Central memory CD8-positive, alpha-beta T cell (primary cell): ENCODE results near the gene SLC25A38.
A peak's percentile ranks its signal among the peaks of the same experiment; 100 is the strongest.

ENCODE experiments used
- ATAC-seq: fragments of 150-1000 bp; cut with Tn5 transposase; replicated peaks from 2 replicates; pipeline ENCODE4 v1.10.0; 2022; ENCODE audit warnings: mild to moderate bottlenecking, moderate FRiP score, moderate number of reproducible peaks; ENCODE audit not compliant: poor library complexity, severe bottlenecking; ENCODE audit errors: extremely low read depth
- DNase-seq, 2 donors: peaks; one replicate each; pipeline ENCODE4 v3.0.0; 2021; ENCODE audit warnings: low spot score in 2 of 2
- H3K27ac Mint-ChIP-seq: one replicate; pipeline ENCODE4 v1.8.0; 2022; ENCODE audit warnings: low read depth, mild to moderate bottlenecking, moderate library complexity, mixed read lengths
- H3K27me3 Mint-ChIP-seq: one replicate; pipeline ENCODE4 v1.8.0; 2022; ENCODE audit warnings: mixed read lengths
- H3K36me3 Mint-ChIP-seq: one replicate; pipeline ENCODE4 v1.8.0; 2022; ENCODE audit warnings: mild to moderate bottlenecking, moderate library complexity, mixed read lengths; ENCODE audit not compliant: insufficient read depth
- H3K4me1 Mint-ChIP-seq: one replicate; pipeline ENCODE4 v1.8.0; 2022; ENCODE audit warnings: mixed read lengths
- H3K4me3 Mint-ChIP-seq: one replicate; pipeline ENCODE4 v1.8.0; 2022; ENCODE audit warnings: mild to moderate bottlenecking, moderate library complexity, mixed read lengths
- H3K9me3 Mint-ChIP-seq: one replicate; pipeline ENCODE4 v1.8.0; 2022; ENCODE audit warnings: mixed read lengths

Gene SLC25A38

GRCh38 chr3:39381432-39381831 is 1.7 kb upstream of the SLC25A38 start:
- H3K27ac Mint-ChIP-seq = no peak overlapping the region
- H3K27me3 Mint-ChIP-seq = no peaks in the 10 kb centered on the region
- peaks cover 16% of the 10 kb centered on the region for H3K36me3 Mint-ChIP-seq
- peaks cover 29% of the 10 kb centered on the region for H3K4me1 Mint-ChIP-seq
- ATAC-seq (no peak), DNase-seq (no peak)
- no peak overlapping the region for H3K4me3 Mint-ChIP-seq
- no peaks in the 10 kb centered on the region for H3K9me3 Mint-ChIP-seq

GRCh38 chr3:39383881-39384664 is 903 bp downstream of the SLC25A38 start:
- H3K9me3 Mint-ChIP-seq = no peaks in the 10 kb centered on the region
- H3K27me3 Mint-ChIP-seq = no peaks in the 10 kb centered on the region
- ATAC-seq (peak; percentile 80), DNase-seq (peak; percentile 89 to 91)
- H3K36me3 Mint-ChIP-seq = peaks cover 18% of the 10 kb centered on the region
- peak overlapping the region; percentile 97 for H3K4me3 Mint-ChIP-seq
- peaks cover 50% of the 10 kb centered on the region for H3K4me1 Mint-ChIP-seq
- peak overlapping the region; percentile 99 for H3K27ac Mint-ChIP-seq

DNA sequence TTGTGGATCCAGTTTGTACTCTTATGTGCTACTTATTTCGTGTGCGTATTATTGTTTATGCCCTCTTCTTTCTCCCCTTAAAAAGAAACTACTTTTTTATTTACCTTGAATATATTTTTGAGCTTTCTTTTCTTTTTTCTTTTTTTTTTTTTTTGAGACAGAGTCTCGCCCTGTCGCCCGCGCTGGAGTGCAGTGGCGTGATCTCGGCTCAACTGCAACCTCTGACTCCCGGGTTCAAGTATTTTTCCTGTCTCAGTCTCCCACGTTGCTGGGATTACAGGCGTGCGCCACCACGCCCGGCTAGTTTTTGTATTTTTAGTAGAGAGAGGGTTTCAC is 1.5 kb downstream of the SLC25A38 start:
- H3K9me3 Mint-ChIP-seq = no peaks in the 10 kb centered on the region
- H3K27me3 Mint-ChIP-seq = no peaks in the 10 kb centered on the region
- H3K36me3 Mint-ChIP-seq = peaks cover 21% of the 10 kb centered on the region
- H3K4me1 Mint-ChIP-seq = peaks cover 56% of the 10 kb centered on the region
- ATAC-seq = no peak
- H3K4me3 Mint-ChIP-seq = peak overlapping the region; percentile 97
- DNase-seq = no peak
- peak overlapping the region; percentile 99 for H3K27ac Mint-ChIP-seq

DNA sequence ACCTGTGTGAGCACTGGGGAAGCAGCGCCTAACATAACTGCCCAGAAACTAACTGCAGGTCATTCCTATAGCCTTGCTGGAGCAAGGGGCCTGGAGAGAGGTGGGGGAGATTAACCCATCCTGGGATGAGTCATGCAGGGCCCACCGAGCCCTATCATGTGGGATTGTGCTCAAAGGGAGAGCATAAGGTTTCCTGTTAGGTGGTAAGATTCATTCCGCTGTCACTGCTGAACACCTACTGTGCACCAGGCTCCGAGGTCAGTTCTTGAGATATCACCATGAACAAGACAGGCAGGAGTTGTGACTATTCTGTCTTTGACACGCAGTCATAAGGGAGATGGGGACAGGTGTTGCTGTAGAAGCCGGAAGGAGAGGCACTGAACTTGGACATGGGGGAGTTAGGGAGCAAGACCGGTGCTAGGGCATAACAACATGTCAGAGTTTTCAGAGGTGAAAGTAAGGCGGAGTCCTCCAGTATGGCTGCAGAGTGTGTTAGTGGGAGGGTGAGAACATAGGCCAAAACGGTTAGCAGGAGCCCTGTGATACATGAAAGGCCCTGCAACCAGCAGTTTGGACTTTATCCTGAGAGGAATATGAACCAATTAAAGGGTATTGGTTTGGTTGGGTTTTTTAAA is 2.4 kb downstream of the SLC25A38 start:
- ATAC-seq (no peak), DNase-seq (no peak)
- Mint-ChIP-seq H3K4me1 (peaks cover 64% of the 10 kb centered on the region), H3K9me3 (no peaks in the 10 kb centered on the region), H3K4me3 (peak overlapping the region; percentile 97), H3K27me3 (no peaks in the 10 kb centered on the region), H3K27ac (peak overlapping the region; percentile 19), H3K36me3 (peaks cover 25% of the 10 kb centered on the region)

DNA sequence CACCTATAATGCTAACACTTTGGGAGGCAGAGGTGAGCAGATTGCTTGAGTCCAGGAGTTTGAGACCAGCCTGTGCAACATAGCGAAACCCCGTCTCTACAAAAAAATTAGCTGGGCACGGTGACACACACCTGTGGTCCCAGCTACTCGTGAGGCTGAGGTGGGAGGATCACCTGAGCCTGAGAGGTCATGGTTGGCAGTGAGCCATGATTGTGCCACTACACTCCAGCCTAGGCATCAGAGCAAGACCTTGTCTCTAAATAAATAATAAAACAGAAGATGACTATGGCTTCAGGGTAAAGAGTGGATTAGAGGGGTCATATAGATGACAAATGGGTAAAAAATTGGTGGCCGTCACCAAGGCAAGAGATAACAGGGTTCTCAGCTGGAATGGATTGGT is 3.1 kb downstream of the SLC25A38 start:
- ATAC-seq = no peak
- H3K27me3 Mint-ChIP-seq = no peaks in the 10 kb centered on the region
- H3K9me3 Mint-ChIP-seq = no peaks in the 10 kb centered on the region
- peak overlapping the region; percentile 81 for H3K27ac Mint-ChIP-seq
- H3K4me1 Mint-ChIP-seq = peaks cover 67% of the 10 kb centered on the region
- H3K36me3 Mint-ChIP-seq = peaks cover 31% of the 10 kb centered on the region
- H3K4me3 Mint-ChIP-seq = peak overlapping the region; percentile 15
- no peak for DNase-seq

GRCh38 chr3:39387411-39387975 is 4.3 kb downstream of the SLC25A38 start:
- DNase-seq (no peak), ATAC-seq (no peak)
- Mint-ChIP-seq H3K27ac (peak overlapping the region; percentile 81), H3K4me3 (peak overlapping the region; percentile 27), H3K36me3 (peaks cover 41% of the 10 kb centered on the region), H3K9me3 (no peaks in the 10 kb centered on the region), H3K4me1 (peaks cover 67% of the 10 kb centered on the region), H3K27me3 (no peaks in the 10 kb centered on the region)

GRCh38 chr3:39388153-39388552 is 5.0 kb downstream of the SLC25A38 start:
- H3K4me3 Mint-ChIP-seq = peak overlapping the region; percentile 27
- H3K27ac Mint-ChIP-seq = peak overlapping the region; percentile 81
- ATAC-seq (no peak), DNase-seq (no peak)
- peaks cover 64% of the 10 kb centered on the region for H3K4me1 Mint-ChIP-seq
- no peaks in the 10 kb centered on the region for H3K9me3 Mint-ChIP-seq
- H3K27me3 Mint-ChIP-seq = no peaks in the 10 kb centered on the region
- H3K36me3 Mint-ChIP-seq = peaks cover 48% of the 10 kb centered on the region

GRCh38 chr3:39388741-39389248 is 5.6 kb downstream of the SLC25A38 start:
- H3K4me1 Mint-ChIP-seq = peaks cover 57% of the 10 kb centered on the region
- ATAC-seq (peak; percentile 31), DNase-seq (no peak)
- peaks cover 49% of the 10 kb centered on the region for H3K36me3 Mint-ChIP-seq
- peak overlapping the region; percentile 81 for H3K27ac Mint-ChIP-seq
- no peaks in the 10 kb centered on the region for H3K27me3 Mint-ChIP-seq
- peak overlapping the region; percentile 56 for H3K4me3 Mint-ChIP-seq
- H3K9me3 Mint-ChIP-seq = no peaks in the 10 kb centered on the region

GRCh38 chr3:39390181-39390580 is 7.0 kb downstream of the SLC25A38 start:
- DNase-seq (no peak), ATAC-seq (no peak)
- peak overlapping the region; percentile 81 for H3K27ac Mint-ChIP-seq
- peaks cover 54% of the 10 kb centered on the region for H3K36me3 Mint-ChIP-seq
- no peaks in the 10 kb centered on the region for H3K9me3 Mint-ChIP-seq
- H3K4me3 Mint-ChIP-seq = peak overlapping the region; percentile 32
- peaks cover 53% of the 10 kb centered on the region for H3K4me1 Mint-ChIP-seq
- no peaks in the 10 kb centered on the region for H3K27me3 Mint-ChIP-seq

GRCh38 chr3:39396690-39397089 is 13.5 kb downstream of the SLC25A38 start:
- Mint-ChIP-seq H3K27me3 (no peaks in the 10 kb centered on the region), H3K9me3 (no peaks in the 10 kb centered on the region), H3K36me3 (peaks cover 74% of the 10 kb centered on the region), H3K27ac (peak overlapping the region; percentile 79), H3K4me1 (no peaks in the 10 kb centered on the region), H3K4me3 (no peak overlapping the region)
- DNase-seq = no peak
- ATAC-seq = no peak

- no peak for ATAC-seq
- no peaks in the 10 kb centered on the region for H3K9me3 Mint-ChIP-seq
- H3K4me1 Mint-ChIP-seq = no peaks in the 10 kb centered on the region
- peak overlapping the region; percentile 44 for H3K27ac Mint-ChIP-seq
- H3K4me3 Mint-ChIP-seq = no peak overlapping the region
- peaks cover 55% of the 10 kb centered on the region for H3K36me3 Mint-ChIP-seq
- H3K27me3 Mint-ChIP-seq = no peaks in the 10 kb centered on the region
- DNase-seq = no peak
These were observed 15.5 kb downstream of the SLC25A38 start for GRCh38 chr3:39398700-39399099.

GRCh38 chr3:39401983-39402382 is 18.8 kb downstream of the SLC25A38 start:
- ATAC-seq (no peak), DNase-seq (no peak)
- H3K4me1 Mint-ChIP-seq = peaks cover 8% of the 10 kb centered on the region
- no peaks in the 10 kb centered on the region for H3K27me3 Mint-ChIP-seq
- H3K4me3 Mint-ChIP-seq = no peak overlapping the region
- H3K36me3 Mint-ChIP-seq = peaks cover 33% of the 10 kb centered on the region
- peak overlapping the region; percentile 41 for H3K27ac Mint-ChIP-seq
- no peaks in the 10 kb centered on the region for H3K9me3 Mint-ChIP-seq
